Neural progenitor cell (in vitro differentiated cells): ENCODE measurements around the gene GMDS. TPM values are rescaled to one million over a fixed set of nuclear protein-coding genes. Genes with fewer than 3 reads are reported as not detected.
A peak's percentile ranks its signal among the peaks of the same experiment; 100 is the strongest.

Experiments used
- DNase-seq: peaks from one replicate; pipeline ENCODE4 v3.0.0-alpha.2; 2016; ENCODE audit warnings: low spot score
- H2AFZ ChIP-seq: fragments of 200-600 bp; sonication (generic); replicated peaks from 2 replicates; pipeline ENCODE4 v1.6.1; 2016; ENCODE audit warnings: antibody characterized with exemption
- H3F3A ChIP-seq: fragments of 200-600 bp; sonication (generic); 2 replicates; pipeline ENCODE4 v1.6.1; 2016; ENCODE audit warnings: antibody characterized with exemption, low read depth
- H3K27ac ChIP-seq: fragments of 200-600 bp; sonication (generic); 2 replicates; pipeline ENCODE4 v1.5.1; 2016; ENCODE audit warnings: mild to moderate bottlenecking
- H3K27me3 ChIP-seq: fragments of 200-600 bp; sonication (generic); 2 replicates; pipeline ENCODE4 v1.6.1; 2016; ENCODE audit warnings: mild to moderate bottlenecking, moderate library complexity
- H3K36me3 ChIP-seq: fragments of 200-600 bp; sonication (generic); 2 replicates; pipeline ENCODE4 v1.5.1; 2016
- H3K4me1 ChIP-seq: fragments of 200-600 bp; sonication (generic); 2 replicates; pipeline ENCODE4 v1.6.1; 2016; ENCODE audit warnings: mixed run types
- H3K4me2 ChIP-seq: fragments of 200-600 bp; sonication (generic); 2 replicates; pipeline ENCODE4 v1.6.1; 2016
- H3K4me3 ChIP-seq: fragments of 200-600 bp; sonication (generic); 2 replicates; pipeline ENCODE4 v1.5.1; 2016
- H3K79me2 ChIP-seq: fragments of 200-600 bp; sonication (generic); 2 replicates; pipeline ENCODE4 v1.6.1; 2016; ENCODE audit warnings: low read depth
- H3K9ac ChIP-seq: fragments of 200-600 bp; sonication (generic); 2 replicates; pipeline ENCODE4 v1.6.1; 2016
- H3K9me3 ChIP-seq: fragments of 200-600 bp; sonication (generic); 2 replicates; pipeline ENCODE4 v1.5.1; 2016; ENCODE audit warnings: low read depth
- H4K20me1 ChIP-seq: fragments of 200-600 bp; sonication (generic); 2 replicates; pipeline ENCODE4 v1.6.1; 2016; ENCODE audit warnings: low read depth
- H3K27ac Mint-ChIP-seq: 3 replicates; pipeline ENCODE4 v1.8.0; 2021; ENCODE audit warnings: mixed read lengths
- H3K27me3 Mint-ChIP-seq: 2 replicates; pipeline ENCODE4 v1.8.0; 2022; ENCODE audit warnings: low read depth, mild to moderate bottlenecking, inconsistent platforms, moderate library complexity, mixed read lengths; ENCODE audit not compliant: insufficient read depth
- H3K36me3 Mint-ChIP-seq: 3 replicates; pipeline ENCODE4 v1.8.0; 2021; ENCODE audit warnings: mixed read lengths
- H3K4me1 Mint-ChIP-seq: 3 replicates; pipeline ENCODE4 v1.8.0; 2021; ENCODE audit warnings: mixed read lengths
- H3K4me3 Mint-ChIP-seq: 3 replicates; pipeline ENCODE4 v1.8.0; 2021; ENCODE audit warnings: mild to moderate bottlenecking, moderate library complexity, mixed read lengths
- H3K9me3 Mint-ChIP-seq: 3 replicates; pipeline ENCODE4 v1.8.0; 2020; ENCODE audit warnings: mixed read lengths
- EZH2 ChIP-seq: fragments of 200-600 bp; sonication (generic); IDR thresholded peaks from 2 replicates; pipeline ENCODE4 v1.6.1; 2017; ENCODE audit warnings: antibody characterized with exemption, mild to moderate bottlenecking, moderate library complexity
- EZH2phosphoT487 ChIP-seq: fragments of 200-600 bp; sonication (generic); IDR thresholded peaks from 2 replicates; pipeline ENCODE4 v1.6.1; 2017; ENCODE audit warnings: antibody characterized with exemption
- total RNA-seq: library from RNA; depleted of rRNA; stranded (reverse); fragments of >200 nt; gene quantifications from 2 replicates; pipeline ENCODE4 v1.2.3, GENCODE V29; 2015; ENCODE audit warnings: low replicate concordance
- TF ChIP-seq, protein P1 (sequence below): fragments of 200-600 bp; sonication (generic); IDR thresholded peaks from 2 replicates; pipeline ENCODE4 v1.5.1; 2017; ENCODE audit warnings: antibody characterized with exemption, mild to moderate bottlenecking

GMDS gene
- total RNA-seq, 1 donor from 2014 or later, result 22.6 TPM

- H3K4me2 ChIP-seq, result peak overlapping the region; percentile 20
- no peak overlapping the region for H3K4me3 Mint-ChIP-seq
- no peak for TF ChIP-seq EZH2
- TF ChIP-seq, protein P1, sequence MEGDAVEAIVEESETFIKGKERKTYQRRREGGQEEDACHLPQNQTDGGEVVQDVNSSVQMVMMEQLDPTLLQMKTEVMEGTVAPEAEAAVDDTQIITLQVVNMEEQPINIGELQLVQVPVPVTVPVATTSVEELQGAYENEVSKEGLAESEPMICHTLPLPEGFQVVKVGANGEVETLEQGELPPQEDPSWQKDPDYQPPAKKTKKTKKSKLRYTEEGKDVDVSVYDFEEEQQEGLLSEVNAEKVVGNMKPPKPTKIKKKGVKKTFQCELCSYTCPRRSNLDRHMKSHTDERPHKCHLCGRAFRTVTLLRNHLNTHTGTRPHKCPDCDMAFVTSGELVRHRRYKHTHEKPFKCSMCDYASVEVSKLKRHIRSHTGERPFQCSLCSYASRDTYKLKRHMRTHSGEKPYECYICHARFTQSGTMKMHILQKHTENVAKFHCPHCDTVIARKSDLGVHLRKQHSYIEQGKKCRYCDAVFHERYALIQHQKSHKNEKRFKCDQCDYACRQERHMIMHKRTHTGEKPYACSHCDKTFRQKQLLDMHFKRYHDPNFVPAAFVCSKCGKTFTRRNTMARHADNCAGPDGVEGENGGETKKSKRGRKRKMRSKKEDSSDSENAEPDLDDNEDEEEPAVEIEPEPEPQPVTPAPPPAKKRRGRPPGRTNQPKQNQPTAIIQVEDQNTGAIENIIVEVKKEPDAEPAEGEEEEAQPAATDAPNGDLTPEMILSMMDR, result no peak
- no peak for TF ChIP-seq EZH2phosphoT487
Observed at GRCh38 chr6:1821164-1821512, 424.3 kb downstream of the GMDS start.

DNA sequence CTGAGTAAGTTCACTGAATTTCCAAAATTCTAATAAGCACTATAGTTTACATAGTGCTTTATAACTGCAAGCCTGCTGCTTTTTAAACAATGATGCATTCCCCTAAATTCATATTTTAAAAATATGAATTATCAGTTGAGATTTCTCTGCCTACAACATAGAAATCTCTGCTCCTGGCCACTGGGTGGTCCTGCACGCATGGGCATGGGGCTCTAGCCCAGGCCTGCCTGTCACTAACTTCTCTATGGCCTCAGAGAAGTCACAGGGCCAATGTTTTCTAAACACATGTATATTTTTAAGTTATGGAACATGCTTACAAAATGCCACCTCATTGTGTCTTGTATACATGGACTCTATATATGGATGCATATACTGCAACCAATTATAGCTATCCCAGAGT lies 424.7 kb downstream of the GMDS start:
- H3K4me2 ChIP-seq, result no peak overlapping the region
- Mint-ChIP-seq H3K4me1 (peaks cover 10% of the 10 kb centered on the region), H3K4me3 (no peak overlapping the region)

More at GRCh38 chr6:1821164-1821512, 424.3 kb downstream of the GMDS start:
- Histone ChIP-seq H3K27ac (no peak overlapping the region), H3K9me3 (no peaks in the 10 kb centered on the region), H3K4me1 (peaks cover 8% of the 10 kb centered on the region), H3K79me2 (no peaks in the 10 kb centered on the region), H3K27me3 (no peaks in the 10 kb centered on the region), H3K36me3 (no peaks in the 10 kb centered on the region), H3K4me3 (no peak overlapping the region), H3F3A (no peaks in the 10 kb centered on the region), H2AFZ (no peak overlapping the region), H3K9ac (no peak overlapping the region), H4K20me1 (no peaks in the 10 kb centered on the region)
- peaks cover 10% of the 10 kb centered on the region for H3K4me1 Mint-ChIP-seq
- H3K36me3 Mint-ChIP-seq, result no peaks in the 10 kb centered on the region
- DNase-seq, result no peak
- H3K27ac Mint-ChIP-seq, result no peak overlapping the region
- no peaks in the 10 kb centered on the region for H3K9me3 Mint-ChIP-seq
- H3K27me3 Mint-ChIP-seq, result peaks cover 2% of the 10 kb centered on the region

DNA sequence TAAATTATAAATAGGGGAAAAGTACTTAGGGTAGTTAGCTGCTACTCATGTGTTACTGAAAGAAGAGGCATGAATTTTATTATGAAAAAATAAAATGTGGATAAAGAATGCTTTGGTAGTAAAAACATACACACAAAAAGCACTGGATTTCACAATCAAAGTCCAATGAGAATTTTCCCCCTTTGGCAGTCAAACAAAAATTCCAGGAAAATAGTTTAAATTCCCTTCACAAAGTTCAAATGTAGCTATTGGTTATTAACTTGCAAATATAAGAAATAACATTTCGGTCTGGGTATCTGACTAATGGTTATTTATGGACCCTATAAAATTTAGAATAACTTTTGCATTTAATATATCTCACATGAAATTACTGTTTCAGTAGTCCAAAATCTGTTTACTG lies 425.2 kb downstream of the GMDS start:
- Mint-ChIP-seq H3K27me3 (no peaks in the 10 kb centered on the region), H3K9me3 (no peaks in the 10 kb centered on the region), H3K36me3 (no peaks in the 10 kb centered on the region), H3K4me1 (peaks cover 10% of the 10 kb centered on the region), H3K4me3 (no peak overlapping the region), H3K27ac (no peak overlapping the region)
- TF ChIP-seq EZH2phosphoT487, result no peak
- Histone ChIP-seq H3K9me3 (no peaks in the 10 kb centered on the region), H2AFZ (no peak overlapping the region), H3K4me3 (no peak overlapping the region), H3K36me3 (no peaks in the 10 kb centered on the region), H3F3A (no peaks in the 10 kb centered on the region), H3K4me2 (no peak overlapping the region), H3K79me2 (no peaks in the 10 kb centered on the region), H3K27ac (no peak overlapping the region), H3K9ac (no peak overlapping the region), H4K20me1 (no peaks in the 10 kb centered on the region), H3K4me1 (peaks cover 8% of the 10 kb centered on the region), H3K27me3 (no peaks in the 10 kb centered on the region)
- no peak for DNase-seq

More for the DNA sequence above, 424.7 kb downstream of the GMDS start:
- no peaks in the 10 kb centered on the region for H3F3A ChIP-seq
- H2AFZ ChIP-seq, result no peak overlapping the region
- H3K27ac Mint-ChIP-seq, result no peak overlapping the region
- TF ChIP-seq EZH2, result no peak
- no peak for TF ChIP-seq EZH2phosphoT487
- TF ChIP-seq, protein P1, result no peak
- no peak overlapping the region for H3K27ac ChIP-seq
- H3K27me3 Mint-ChIP-seq, result no peaks in the 10 kb centered on the region
- H3K36me3 Mint-ChIP-seq, result no peaks in the 10 kb centered on the region
- H3K4me3 ChIP-seq, result no peak overlapping the region
- no peaks in the 10 kb centered on the region for H3K9me3 Mint-ChIP-seq
- no peak overlapping the region for H3K9ac ChIP-seq
- no peaks in the 10 kb centered on the region for H3K9me3 ChIP-seq
- H3K27me3 ChIP-seq, result no peaks in the 10 kb centered on the region
- DNase-seq, result no peak
- H4K20me1 ChIP-seq, result no peaks in the 10 kb centered on the region
- H3K79me2 ChIP-seq, result no peaks in the 10 kb centered on the region
- H3K4me1 ChIP-seq, result peaks cover 8% of the 10 kb centered on the region
- no peaks in the 10 kb centered on the region for H3K36me3 ChIP-seq

DNA sequence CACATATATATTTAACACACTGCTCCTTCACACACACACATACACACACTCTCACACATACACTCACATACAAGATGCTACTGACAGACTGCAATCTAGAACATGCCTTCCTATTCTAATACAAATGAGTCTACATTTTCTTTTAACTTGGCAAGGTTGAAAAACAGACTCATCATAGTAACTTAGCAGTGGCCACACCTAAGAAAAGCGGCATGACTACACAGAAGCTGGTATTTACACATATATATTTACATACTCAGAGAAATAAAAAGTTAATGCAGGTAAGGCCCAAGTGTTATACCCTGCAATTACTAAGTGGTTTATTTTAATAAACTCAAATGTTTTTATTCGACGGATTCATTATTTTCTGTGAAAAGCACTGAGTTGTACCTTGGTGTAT lies 426.4 kb downstream of the GMDS start:
- no peaks in the 10 kb centered on the region for H3K9me3 ChIP-seq
- Mint-ChIP-seq H3K4me1 (peaks cover 10% of the 10 kb centered on the region), H3K36me3 (no peaks in the 10 kb centered on the region), H3K9me3 (no peaks in the 10 kb centered on the region), H3K27me3 (no peaks in the 10 kb centered on the region), H3K4me3 (no peak overlapping the region), H3K27ac (no peak overlapping the region)
- no peak overlapping the region for H2AFZ ChIP-seq
- H3K79me2 ChIP-seq, result no peaks in the 10 kb centered on the region
- no peak for DNase-seq
- H3K27ac ChIP-seq, result no peak overlapping the region
- H3K4me3 ChIP-seq, result no peak overlapping the region
- no peaks in the 10 kb centered on the region for H3K27me3 ChIP-seq
- TF ChIP-seq EZH2 (no peak), EZH2phosphoT487 (no peak)
- TF ChIP-seq, protein P1, result no peak
- no peaks in the 10 kb centered on the region for H3K36me3 ChIP-seq
- H3F3A ChIP-seq, result no peaks in the 10 kb centered on the region
- H4K20me1 ChIP-seq, result no peaks in the 10 kb centered on the region
- no peak overlapping the region for H3K9ac ChIP-seq
- H3K4me2 ChIP-seq, result no peak overlapping the region
- peaks cover 8% of the 10 kb centered on the region for H3K4me1 ChIP-seq
